D721Med (cell line): Measurements from ENCODE around the gene GLIS1.
"Not testable (repeated sequence)": the region's sequence is repeated elsewhere in the genome, so short reads cannot be mapped to it uniquely, and the experiment has no call there.

Experiments used
- DNase-seq: peaks from one replicate; pipeline ENCODE4 v3.0.0; 2011; ENCODE audit warnings: low spot score; ENCODE audit not compliant: insufficient read length
- FAIRE-seq: peaks from 2 replicates; lab custom pipeline; 2011; peaks lifted over from hg19 to GRCh38; lab: Jason Lieb, UNC
- CTCF ChIP-seq: IDR thresholded peaks from 2 replicates; pipeline ENCODE4 v1.5.1; 2012; ENCODE audit warnings: mild to moderate bottlenecking, control low read depth; ENCODE audit not compliant: insufficient read depth; ENCODE audit errors: missing control alignments

The GLIS1 gene

GRCh38 chr1:53769184-53769583 lies 30.2 kb upstream of the GLIS1 start:
- FAIRE-seq (no peak), DNase-seq (no peak)
- TF ChIP-seq CTCF, result no peak

- no peak for DNase-seq
- TF ChIP-seq CTCF, result no peak
- no peak for FAIRE-seq
These were observed 28.0 kb upstream of the GLIS1 start for GRCh38 chr1:53766831-53767405.

GRCh38 chr1:53766194-53766742 lies 27.3 kb upstream of the GLIS1 start:
- TF ChIP-seq CTCF, result no peak
- FAIRE-seq (no peak), DNase-seq (no peak)

- no peak for DNase-seq
- no peak for TF ChIP-seq CTCF
- no peak for FAIRE-seq
These were observed 26.7 kb upstream of the GLIS1 start for GRCh38 chr1:53765657-53766056.

GRCh38 chr1:53763911-53764310 lies 24.9 kb upstream of the GLIS1 start:
- no peak for DNase-seq
- no peak for TF ChIP-seq CTCF
- no peak for FAIRE-seq

- FAIRE-seq (no peak), DNase-seq (no peak)
- no peak for TF ChIP-seq CTCF
These were observed 24.5 kb upstream of the GLIS1 start for GRCh38 chr1:53763461-53763860.

GRCh38 chr1:53760497-53760896 lies 21.5 kb upstream of the GLIS1 start:
- not testable (repeated sequence) for DNase-seq, FAIRE-seq
